Activated CD4-positive, alpha-beta memory T cell treated with anti-CD3 and anti-CD28 coated beads, Interleukin-2, amount 10 ng/mL, durations not matched to agents 7 days and 5 days (primary cell): Measurements from ENCODE around the gene CENPO. TPM values are rescaled to one million over a fixed set of nuclear protein-coding genes. Genes with fewer than 3 reads are reported as not detected.

Source experiments
- CTCF ChIA-PET: fragments of 350-600 bp; sonication (Branson Sonifier 250); formaldehyde crosslinking; loops from one replicate; lab custom pipeline; 2021; ENCODE audit warnings: antibody characterized with exemption, inconsistent platforms; lab: Charles Lee
- POLR2A ChIA-PET: fragments of 350-600 bp; sonication (Branson Sonifier 250); formaldehyde crosslinking; loops from one replicate; lab custom pipeline; 2021; ENCODE audit warnings: antibody characterized with exemption; lab: Charles Lee
- DNase-seq: peaks from one replicate; pipeline ENCODE4 v3.0.0-alpha.2; 2020
- H3K27ac Mint-ChIP-seq: one replicate; pipeline ENCODE4 v1.8.0; 2021; ENCODE audit warnings: mild to moderate bottlenecking, mixed read lengths
- H3K27me3 Mint-ChIP-seq: one replicate; pipeline ENCODE4 v1.8.0; 2021; ENCODE audit warnings: mixed read lengths
- H3K36me3 Mint-ChIP-seq: one replicate; pipeline ENCODE4 v1.8.0; 2021; ENCODE audit warnings: low read depth, mixed read lengths
- H3K4me1 Mint-ChIP-seq: one replicate; pipeline ENCODE4 v1.8.0; 2021; ENCODE audit warnings: mixed read lengths
- H3K4me3 Mint-ChIP-seq: one replicate; pipeline ENCODE4 v1.8.0; 2021; ENCODE audit warnings: mild to moderate bottlenecking, mixed read lengths
- H3K9me3 Mint-ChIP-seq: one replicate; pipeline ENCODE4 v1.8.0; 2021; ENCODE audit warnings: mixed read lengths
- total RNA-seq, 2 experiments: library from RNA; stranded (reverse); gene quantifications; one replicate each; pipeline ENCODE4 v1.2.3, GENCODE V29; 2021

CENPO gene
- total RNA-seq, 2 experiments from 2014 or later = 40.3 to 42.9 TPM

DNA sequence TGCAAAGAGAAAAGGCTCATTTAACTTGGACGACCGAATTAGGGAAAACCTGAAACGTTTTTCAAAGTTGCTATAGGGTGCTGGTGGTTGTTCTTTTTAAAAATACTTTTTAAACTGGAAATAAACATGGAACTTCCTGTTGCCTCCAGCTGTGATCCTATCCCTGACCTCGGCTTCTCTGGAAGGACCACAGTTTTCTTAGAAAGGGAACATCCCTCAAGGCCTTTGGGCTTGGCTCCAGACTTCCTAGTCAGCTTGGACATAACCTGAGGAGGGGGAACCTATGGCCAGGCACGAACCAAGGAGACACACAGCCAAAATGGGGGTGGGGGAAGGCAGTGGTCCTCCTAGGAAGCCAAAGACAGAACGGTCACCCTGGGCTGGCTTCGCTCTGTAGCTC is 57.7 kb downstream of the CENPO start:
- Mint-ChIP-seq H3K9me3 (no peaks in the 10 kb centered on the region), H3K4me3 (no peak overlapping the region), H3K27ac (no peak overlapping the region), H3K4me1 (peaks cover 1% of the 10 kb centered on the region), H3K36me3 (peaks cover 16% of the 10 kb centered on the region), H3K27me3 (no peaks in the 10 kb centered on the region)
- no peak for DNase-seq
- CTCF ChIA-PET = no interaction called here
- POLR2A ChIA-PET = no interaction called here

GRCh38 chr2:24852026-24852425 is 58.8 kb downstream of the CENPO start:
- DNase-seq = no peak
- Mint-ChIP-seq H3K4me1 (peaks cover 1% of the 10 kb centered on the region), H3K4me3 (no peak overlapping the region), H3K9me3 (no peaks in the 10 kb centered on the region), H3K27me3 (no peaks in the 10 kb centered on the region), H3K27ac (no peak overlapping the region), H3K36me3 (peaks cover 16% of the 10 kb centered on the region)
- ChIA-PET POLR2A (no interaction called here), CTCF (no interaction called here)

GRCh38 chr2:24852431-24853020 is 59.3 kb downstream of the CENPO start:
- Mint-ChIP-seq H3K36me3 (peaks cover 12% of the 10 kb centered on the region), H3K27ac (no peak overlapping the region), H3K4me3 (no peak overlapping the region), H3K4me1 (peaks cover 1% of the 10 kb centered on the region), H3K9me3 (no peaks in the 10 kb centered on the region), H3K27me3 (no peaks in the 10 kb centered on the region)
- CTCF ChIA-PET = no interaction called here
- no peak for DNase-seq
- POLR2A ChIA-PET = no interaction called here

DNA sequence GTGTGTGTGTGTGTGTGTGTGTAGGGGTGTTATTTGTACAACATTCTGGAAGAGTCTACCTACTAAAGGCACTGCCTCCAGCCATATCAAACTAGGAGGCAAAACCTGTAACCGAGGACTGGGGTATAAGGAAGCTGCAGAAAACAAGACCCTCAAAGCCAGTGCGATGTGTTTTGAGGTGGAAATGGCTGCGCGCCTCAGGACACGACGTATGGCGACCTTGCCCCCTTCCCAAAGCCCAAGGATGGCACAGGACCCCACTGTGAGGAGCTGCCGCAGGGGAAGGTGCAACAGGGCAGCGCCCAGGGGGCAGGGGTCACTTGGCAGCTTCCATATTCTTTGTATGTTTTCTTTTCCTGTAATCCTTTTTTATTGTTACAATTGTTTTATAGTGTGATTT is 59.8 kb downstream of the CENPO start:
- DNase-seq = no peak
- POLR2A ChIA-PET = no interaction called here
- H3K9me3 Mint-ChIP-seq = no peaks in the 10 kb centered on the region
- H3K4me1 Mint-ChIP-seq = peaks cover 1% of the 10 kb centered on the region
- H3K27me3 Mint-ChIP-seq = no peaks in the 10 kb centered on the region
- CTCF ChIA-PET = interaction anchor here (0.5 kb wide), 1 partner anchor 142 kb away, joined by 3 read pairs; no protein-coding TSS in a partner anchor
- H3K36me3 Mint-ChIP-seq = peaks cover 12% of the 10 kb centered on the region
- H3K27ac Mint-ChIP-seq = no peak overlapping the region
- no peak overlapping the region for H3K4me3 Mint-ChIP-seq

GRCh38 chr2:24853996-24854395 is 60.8 kb downstream of the CENPO start:
- Mint-ChIP-seq H3K4me1 (peaks cover 1% of the 10 kb centered on the region), H3K4me3 (no peak overlapping the region), H3K27ac (no peak overlapping the region), H3K36me3 (peaks cover 12% of the 10 kb centered on the region), H3K9me3 (no peaks in the 10 kb centered on the region), H3K27me3 (no peaks in the 10 kb centered on the region)
- DNase-seq = no peak
- POLR2A ChIA-PET = no interaction called here
- CTCF ChIA-PET = no interaction called here

DNA sequence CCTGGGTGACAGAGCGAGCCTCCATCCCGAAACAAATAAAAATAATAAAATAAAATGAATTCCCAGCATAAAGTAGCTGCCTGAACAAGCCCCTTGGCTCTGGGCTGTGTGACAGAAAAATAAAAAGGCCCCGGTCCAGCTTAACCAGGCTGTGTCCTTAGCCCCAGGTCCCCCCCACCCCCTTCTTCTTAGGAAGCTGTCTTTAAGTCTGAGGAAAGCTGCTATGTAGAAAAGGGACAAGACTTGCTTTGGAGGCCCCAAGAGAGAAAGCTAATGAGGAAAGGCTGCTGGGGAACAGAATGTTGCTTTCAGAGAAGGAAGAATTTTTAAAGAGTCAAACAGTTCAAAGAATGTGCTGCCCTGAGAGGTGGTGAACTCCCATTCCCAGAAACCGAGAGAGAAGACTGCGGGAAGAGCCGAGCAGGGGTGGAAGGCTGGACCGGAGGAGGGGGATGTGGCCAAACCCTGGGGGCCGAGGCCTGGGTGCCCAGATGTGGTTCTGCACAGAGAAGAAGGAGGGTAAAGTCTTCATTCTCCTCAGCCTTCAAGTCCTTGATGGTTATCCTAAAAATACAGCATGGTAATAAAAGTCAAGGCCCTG is 61.9 kb downstream of the CENPO start:
- ChIA-PET CTCF (no interaction called here), POLR2A (no interaction called here)
- no peak overlapping the region for H3K27ac Mint-ChIP-seq
- no peaks in the 10 kb centered on the region for H3K27me3 Mint-ChIP-seq
- no peak overlapping the region for H3K4me3 Mint-ChIP-seq
- H3K9me3 Mint-ChIP-seq = no peaks in the 10 kb centered on the region
- peaks cover 1% of the 10 kb centered on the region for H3K4me1 Mint-ChIP-seq
- peaks cover 7% of the 10 kb centered on the region for H3K36me3 Mint-ChIP-seq
- no peak for DNase-seq

DNA sequence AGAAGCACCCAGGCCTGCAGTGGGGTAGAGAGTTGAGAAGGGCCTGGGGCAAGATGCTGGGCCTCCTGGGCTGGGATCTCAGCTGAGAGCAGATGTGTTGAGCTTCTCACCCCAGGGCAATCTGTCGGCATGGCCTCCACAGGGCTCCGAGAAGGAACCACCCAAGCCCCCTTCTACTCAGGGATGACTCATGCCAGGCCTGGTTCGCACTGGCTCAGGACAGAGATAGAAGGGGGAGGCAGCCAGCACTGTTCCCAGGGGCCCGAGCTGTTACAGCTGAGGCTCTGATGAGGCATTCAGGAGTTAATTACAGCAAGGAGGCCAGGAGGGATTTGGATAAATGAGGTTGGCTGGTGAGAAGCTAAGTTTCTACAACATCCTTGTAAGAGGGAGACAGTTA is 62.5 kb downstream of the CENPO start:
- POLR2A ChIA-PET = no interaction called here
- no peaks in the 10 kb centered on the region for H3K9me3 Mint-ChIP-seq
- no peak overlapping the region for H3K4me3 Mint-ChIP-seq
- H3K4me1 Mint-ChIP-seq = peaks cover 1% of the 10 kb centered on the region
- no peaks in the 10 kb centered on the region for H3K27me3 Mint-ChIP-seq
- H3K36me3 Mint-ChIP-seq = peaks cover 5% of the 10 kb centered on the region
- CTCF ChIA-PET = no interaction called here
- H3K27ac Mint-ChIP-seq = no peak overlapping the region
- no peak for DNase-seq

DNA sequence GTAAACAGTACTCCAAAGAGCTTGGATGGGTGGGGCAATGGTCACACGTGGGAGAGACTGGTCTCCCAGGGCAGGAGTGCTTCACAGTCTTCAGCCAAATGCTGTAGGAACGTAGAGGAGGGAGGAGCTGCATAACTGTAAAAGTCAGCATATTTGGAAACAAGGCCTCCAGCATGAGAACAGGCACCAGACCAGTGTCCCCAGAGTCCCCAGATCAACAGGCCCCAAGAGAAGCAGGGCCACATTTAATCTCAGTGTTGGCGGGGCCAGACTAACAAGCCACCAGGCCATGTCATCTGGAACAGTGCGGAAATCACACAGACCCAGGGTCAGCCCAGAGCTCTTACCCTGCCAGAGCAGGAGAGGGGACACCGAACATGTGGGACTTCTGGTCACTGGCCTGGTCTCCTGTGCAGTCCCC is 63.6 kb downstream of the CENPO start:
- no peak overlapping the region for H3K27ac Mint-ChIP-seq
- H3K27me3 Mint-ChIP-seq = no peaks in the 10 kb centered on the region
- no peak overlapping the region for H3K4me3 Mint-ChIP-seq
- DNase-seq = no peak
- no peaks in the 10 kb centered on the region for H3K9me3 Mint-ChIP-seq
- peaks cover under 1% of the 10 kb centered on the region for H3K36me3 Mint-ChIP-seq
- CTCF ChIA-PET = no interaction called here
- H3K4me1 Mint-ChIP-seq = peaks cover 1% of the 10 kb centered on the region
- POLR2A ChIA-PET = no interaction called here

GRCh38 chr2:24857746-24858145 is 64.5 kb downstream of the CENPO start:
- DNase-seq = no peak
- CTCF ChIA-PET = interaction anchor here (1.1 kb wide), 1 partner anchor 271 kb away, joined by 4 read pairs; no protein-coding TSS in a partner anchor

GRCh38 chr2:24858996-24859395 is 65.8 kb downstream of the CENPO start:
- Mint-ChIP-seq H3K36me3 (no peaks in the 10 kb centered on the region), H3K27me3 (no peaks in the 10 kb centered on the region), H3K27ac (no peak overlapping the region), H3K4me1 (peaks cover 1% of the 10 kb centered on the region), H3K9me3 (no peaks in the 10 kb centered on the region), H3K4me3 (no peak overlapping the region)
- DNase-seq = no peak
- CTCF ChIA-PET = no interaction called here
- POLR2A ChIA-PET = no interaction called here

More at GRCh38 chr2:24857746-24858145, 64.5 kb downstream of the CENPO start:
- Mint-ChIP-seq H3K4me3 (no peak overlapping the region), H3K36me3 (no peaks in the 10 kb centered on the region), H3K27ac (no peak overlapping the region), H3K4me1 (peaks cover 1% of the 10 kb centered on the region), H3K27me3 (no peaks in the 10 kb centered on the region), H3K9me3 (no peaks in the 10 kb centered on the region)
- POLR2A ChIA-PET = no interaction called here

- H3K36me3 Mint-ChIP-seq = no peaks in the 10 kb centered on the region
- no peaks in the 10 kb centered on the region for H3K9me3 Mint-ChIP-seq
- ChIA-PET POLR2A (no interaction called here), CTCF (no interaction called here)
- DNase-seq = no peak
- no peaks in the 10 kb centered on the region for H3K27me3 Mint-ChIP-seq
- no peak overlapping the region for H3K4me3 Mint-ChIP-seq
- no peak overlapping the region for H3K27ac Mint-ChIP-seq
- no peaks in the 10 kb centered on the region for H3K4me1 Mint-ChIP-seq
These were observed 66.9 kb downstream of the CENPO start for GRCh38 chr2:24859968-24860600.

DNA sequence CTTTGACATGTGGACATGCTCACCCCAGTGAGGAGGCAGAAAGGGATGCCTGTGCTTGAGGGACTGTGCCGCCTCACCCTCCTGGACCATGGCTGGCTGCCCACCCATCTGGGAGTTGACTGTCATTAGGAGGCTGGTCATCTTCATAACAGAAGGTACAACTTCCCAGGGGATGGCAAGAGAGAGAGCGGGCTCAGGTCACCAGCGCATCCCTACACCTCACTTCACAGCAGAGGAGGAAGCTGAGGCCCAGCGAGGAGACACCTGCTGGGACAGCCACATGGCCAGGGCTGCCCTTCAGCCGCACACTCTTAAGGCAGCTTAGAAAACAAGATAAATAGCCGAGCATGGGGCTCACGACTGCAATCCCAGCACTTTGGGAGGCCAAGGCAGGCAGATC is 67.4 kb downstream of the CENPO start:
- Mint-ChIP-seq H3K9me3 (no peaks in the 10 kb centered on the region), H3K36me3 (no peaks in the 10 kb centered on the region), H3K27ac (no peak overlapping the region), H3K4me3 (no peak overlapping the region), H3K27me3 (no peaks in the 10 kb centered on the region), H3K4me1 (no peaks in the 10 kb centered on the region)
- no peak for DNase-seq
- POLR2A ChIA-PET = no interaction called here
- CTCF ChIA-PET = no interaction called here

DNA sequence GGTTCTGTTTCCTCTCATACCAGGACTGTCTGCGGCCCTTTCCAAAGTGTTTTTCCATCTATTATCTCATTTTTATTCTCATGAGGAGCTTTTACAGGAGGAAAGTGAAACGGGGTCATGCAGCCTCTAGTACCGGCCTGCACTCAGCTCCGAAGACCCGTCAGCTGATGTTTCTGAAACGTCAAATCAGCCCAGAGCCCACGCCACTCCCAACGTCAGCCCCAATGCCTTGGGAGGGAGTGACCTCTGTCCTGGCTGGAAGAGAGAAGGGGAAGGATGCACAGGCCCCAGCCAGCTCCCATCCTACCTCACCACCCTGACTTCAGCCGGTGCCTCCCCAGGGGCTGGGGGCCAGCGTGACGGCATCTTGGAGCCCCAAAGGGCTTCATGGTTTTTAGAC is 68.3 kb downstream of the CENPO start:
- DNase-seq = no peak
- ChIA-PET CTCF (no interaction called here), POLR2A (no interaction called here)
- Mint-ChIP-seq H3K27me3 (no peaks in the 10 kb centered on the region), H3K4me1 (no peaks in the 10 kb centered on the region), H3K36me3 (no peaks in the 10 kb centered on the region), H3K4me3 (no peak overlapping the region), H3K27ac (no peak overlapping the region), H3K9me3 (no peaks in the 10 kb centered on the region)

DNA sequence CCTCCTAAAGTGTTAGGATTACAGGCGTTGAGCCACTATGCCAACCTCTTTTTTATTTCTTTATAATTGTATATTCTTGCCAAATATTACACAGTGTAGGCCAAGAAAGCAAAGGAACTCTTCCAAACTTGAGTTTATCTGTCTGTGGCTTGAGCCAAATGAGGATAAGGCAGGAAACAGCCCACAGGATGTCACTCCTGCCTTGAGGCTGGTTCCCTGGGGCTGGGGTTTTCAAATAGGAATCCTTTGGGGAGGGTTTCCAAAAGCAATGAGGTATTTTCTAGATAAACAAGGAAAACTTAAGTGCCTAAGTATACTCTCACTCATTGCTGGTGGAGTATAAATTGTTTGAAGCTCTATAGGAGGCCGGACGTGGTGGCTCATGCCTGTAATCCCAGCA is 70.4 kb downstream of the CENPO start:
- H3K4me3 Mint-ChIP-seq = no peak overlapping the region
- no peak for DNase-seq
- peaks cover 8% of the 10 kb centered on the region for H3K4me1 Mint-ChIP-seq
- H3K27ac Mint-ChIP-seq = no peak overlapping the region
- ChIA-PET POLR2A (no interaction called here), CTCF (no interaction called here)
- no peaks in the 10 kb centered on the region for H3K9me3 Mint-ChIP-seq
- peaks cover 9% of the 10 kb centered on the region for H3K36me3 Mint-ChIP-seq
- H3K27me3 Mint-ChIP-seq = no peaks in the 10 kb centered on the region
